GM18951 (cell line): ENCODE data around the gene AGPAT2.

ENCODE experiments used
- POLR2A ChIP-seq: IDR thresholded peaks from 4 replicates; pipeline ENCODE4 v1.6.1; 2011; ENCODE audit warnings: mild to moderate bottlenecking; ENCODE audit not compliant: insufficient read length, insufficient read depth; ENCODE audit errors: extremely low read depth
- in situ Hi-C: fragments of 300-500 bp; cut with MboI; formaldehyde crosslinking; loops from one replicate; pipeline ENCODE4 v1.12.0; 2022; ENCODE audit warnings: low sequenced_read_pairs, mixed read lengths, inconsistent platforms; ENCODE audit not compliant: unreplicated experiment

The AGPAT2 gene

GRCh38 chr9:136701668-136702053 is 14.4 kb upstream of the AGPAT2 start:
- TF ChIP-seq POLR2A: no peak
- in situ Hi-C loops: no loop called here

- in situ Hi-C loops: no loop called here
- TF ChIP-seq POLR2A: no peak
Measured at GRCh38 chr9:136700959-136701667, 13.9 kb upstream of the AGPAT2 start.

GRCh38 chr9:136700304-136700703 is 13.0 kb upstream of the AGPAT2 start:
- in situ Hi-C loops: no loop called here
- no peak for TF ChIP-seq POLR2A

DNA sequence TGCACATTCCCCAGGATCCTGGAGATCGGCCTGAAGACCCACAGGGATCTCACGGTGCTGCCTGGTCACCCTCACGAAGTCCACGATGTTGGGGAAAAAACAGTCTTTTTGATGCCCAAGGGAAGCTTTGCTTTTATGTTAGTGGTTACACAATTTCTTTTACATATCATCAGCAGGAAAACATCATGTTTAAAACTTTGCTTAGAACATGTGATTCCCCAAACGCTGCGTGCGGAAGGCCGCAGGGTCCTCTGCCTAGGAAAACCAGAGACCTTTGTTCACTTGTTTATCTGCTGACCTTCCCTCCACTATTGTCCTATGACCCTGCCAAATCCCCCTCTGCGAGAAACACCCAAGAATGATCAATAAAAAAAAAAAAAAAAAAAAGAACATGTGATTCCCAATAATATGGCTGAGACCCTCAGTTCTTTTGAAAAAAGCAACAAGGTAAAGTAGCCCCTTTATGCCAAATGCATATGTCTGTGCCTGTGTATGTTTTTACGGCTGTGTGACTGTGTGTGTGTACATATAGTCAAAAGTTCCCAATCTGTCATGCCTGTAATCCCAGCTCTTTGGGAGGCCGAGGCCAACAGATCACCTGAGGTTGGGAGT is 11.5 kb upstream of the AGPAT2 start:
- in situ Hi-C loops: no loop called here
- TF ChIP-seq POLR2A: no peak

- TF ChIP-seq POLR2A: no peak
- in situ Hi-C loops: no loop called here
Measured at GRCh38 chr9:136697821-136698526, 10.7 kb upstream of the AGPAT2 start.

DNA sequence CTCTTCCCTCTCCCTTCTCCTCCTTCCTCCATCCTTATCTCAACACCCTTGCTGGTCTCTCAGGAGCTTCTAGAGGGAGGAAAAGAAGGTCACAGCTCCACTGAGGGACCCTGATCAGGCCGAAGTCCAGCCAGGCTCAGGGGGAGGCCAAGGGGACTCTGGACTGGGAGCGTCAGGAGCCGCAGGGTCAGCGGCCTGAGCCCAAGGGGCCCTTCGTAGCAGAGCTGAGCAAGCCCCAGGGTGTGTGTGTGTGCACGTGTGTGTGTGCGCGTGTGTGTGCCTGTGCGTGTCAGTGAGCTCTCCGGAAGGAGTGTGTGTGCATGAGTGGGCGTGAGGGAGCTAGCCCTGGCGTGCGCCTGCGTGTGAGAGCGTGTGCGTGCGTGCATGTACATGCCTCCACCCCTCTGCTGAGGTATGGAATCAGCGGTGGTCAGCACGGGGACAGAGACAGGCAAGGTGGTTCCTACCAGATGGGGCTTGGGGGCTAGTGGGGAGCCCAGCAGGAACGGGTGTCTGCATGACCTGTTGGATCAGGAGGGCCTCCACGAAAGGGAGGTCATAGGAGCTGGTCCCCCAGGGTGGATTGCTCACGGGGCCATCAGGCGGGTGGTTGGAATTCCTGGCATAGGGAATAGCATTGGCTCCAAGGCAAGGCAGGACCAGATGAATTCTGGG is 10.0 kb upstream of the AGPAT2 start:
- in situ Hi-C loops: no loop called here
- TF ChIP-seq POLR2A: no peak

DNA sequence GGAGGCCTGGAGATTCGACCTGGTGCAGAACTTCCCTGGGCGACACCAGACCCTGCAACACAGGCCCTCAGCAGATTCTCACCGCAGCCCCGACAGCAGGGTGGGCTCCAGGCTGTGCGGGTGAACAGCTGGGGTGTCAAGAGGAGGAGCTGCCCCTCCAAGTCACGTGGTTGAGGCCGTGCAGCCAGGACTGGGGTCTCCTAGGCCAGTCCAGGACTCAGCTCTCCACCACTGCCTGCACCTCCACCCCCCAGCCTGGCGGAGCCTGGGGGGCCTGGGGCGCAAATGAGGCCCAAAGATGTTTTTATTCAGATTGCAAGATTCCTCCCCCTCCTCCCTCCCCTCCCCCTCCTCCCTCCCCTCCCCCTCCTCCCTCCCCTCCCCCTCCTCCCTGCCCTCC is 9.2 kb upstream of the AGPAT2 start:
- no peak for TF ChIP-seq POLR2A
- in situ Hi-C loops: no loop called here

DNA sequence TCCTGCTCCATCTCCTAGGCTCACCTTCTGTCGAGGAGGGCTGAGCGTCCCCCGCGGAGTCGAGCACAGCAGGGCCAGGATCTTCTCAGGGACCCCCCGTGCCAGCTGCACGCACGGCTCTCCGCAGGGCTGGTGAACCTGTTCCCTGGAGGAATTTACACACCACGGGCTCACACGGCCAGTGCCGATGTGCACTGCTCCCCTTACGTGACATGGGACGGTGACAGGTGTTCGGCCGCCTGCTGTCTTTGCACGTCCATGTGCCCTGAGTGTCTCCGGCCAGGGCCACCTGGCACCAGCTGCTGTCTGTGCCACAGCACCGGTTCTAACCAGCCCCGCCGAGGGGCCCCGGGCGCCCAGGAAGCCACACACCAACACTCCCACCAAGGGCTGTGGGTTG is 8.7 kb upstream of the AGPAT2 start:
- TF ChIP-seq POLR2A: no peak
- in situ Hi-C loops: no loop called here

DNA sequence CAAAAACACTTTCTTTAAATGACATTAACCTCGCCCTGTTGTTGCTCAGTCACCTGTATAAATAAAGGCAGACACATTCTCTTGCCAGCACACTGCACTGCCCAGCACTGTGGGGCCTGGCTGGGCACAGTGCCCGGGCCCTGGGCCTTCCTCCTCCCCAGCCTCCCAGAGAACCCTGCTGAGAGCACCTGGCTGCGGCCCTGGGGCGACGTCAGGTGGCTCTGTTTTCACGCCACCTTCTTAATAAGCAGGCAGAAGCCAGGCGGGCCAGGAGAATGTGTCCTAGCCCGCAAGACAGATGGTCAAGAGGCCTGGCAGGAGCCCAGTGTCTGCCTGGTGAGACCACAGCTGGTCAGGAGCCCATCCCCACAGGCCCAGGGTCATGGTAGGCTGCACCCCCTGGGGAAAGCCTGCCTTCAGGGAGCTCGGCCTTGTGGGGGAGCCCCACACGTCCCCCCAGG is 8.2 kb upstream of the AGPAT2 start:
- no peak for TF ChIP-seq POLR2A
- in situ Hi-C loops: no loop called here

- in situ Hi-C loops: no loop called here
- no peak for TF ChIP-seq POLR2A
Measured at GRCh38 chr9:136694872-136695247, 7.6 kb upstream of the AGPAT2 start.

DNA sequence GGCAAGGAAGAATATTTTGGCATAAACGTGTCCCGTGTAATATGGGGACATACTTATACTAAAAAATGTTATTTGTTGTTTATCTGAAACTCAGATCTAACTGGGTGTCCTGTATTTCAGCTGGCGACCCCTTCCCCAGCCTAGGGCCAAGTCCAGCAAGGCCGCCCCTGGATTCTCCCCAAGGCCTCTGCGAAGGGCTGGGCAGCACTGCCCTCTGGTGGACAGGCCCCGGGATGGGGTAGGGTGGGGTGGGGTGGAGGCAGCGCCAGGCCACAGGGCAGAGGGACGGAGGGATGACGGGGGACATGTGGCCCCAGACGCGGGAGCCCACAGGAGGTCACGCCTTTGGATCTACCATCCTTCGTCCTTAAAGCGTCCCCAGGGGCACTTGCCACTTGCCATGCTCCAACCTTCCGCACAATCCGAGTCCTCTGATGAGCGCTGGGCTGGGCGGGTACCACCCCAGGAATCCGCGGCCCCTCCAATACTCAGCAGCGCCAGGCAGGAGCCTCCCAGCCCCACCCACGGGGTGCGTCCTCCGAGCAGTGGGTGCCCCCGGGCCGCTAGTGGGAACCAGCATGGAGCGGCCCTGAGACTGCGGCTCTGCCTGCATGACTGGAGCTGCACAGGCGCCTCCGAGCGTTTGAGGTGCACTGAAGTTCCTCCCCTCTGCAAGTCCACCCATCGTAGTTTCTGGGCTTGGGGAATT is 7.1 kb upstream of the AGPAT2 start:
- no peak for TF ChIP-seq POLR2A
- in situ Hi-C loops: no loop called here

DNA sequence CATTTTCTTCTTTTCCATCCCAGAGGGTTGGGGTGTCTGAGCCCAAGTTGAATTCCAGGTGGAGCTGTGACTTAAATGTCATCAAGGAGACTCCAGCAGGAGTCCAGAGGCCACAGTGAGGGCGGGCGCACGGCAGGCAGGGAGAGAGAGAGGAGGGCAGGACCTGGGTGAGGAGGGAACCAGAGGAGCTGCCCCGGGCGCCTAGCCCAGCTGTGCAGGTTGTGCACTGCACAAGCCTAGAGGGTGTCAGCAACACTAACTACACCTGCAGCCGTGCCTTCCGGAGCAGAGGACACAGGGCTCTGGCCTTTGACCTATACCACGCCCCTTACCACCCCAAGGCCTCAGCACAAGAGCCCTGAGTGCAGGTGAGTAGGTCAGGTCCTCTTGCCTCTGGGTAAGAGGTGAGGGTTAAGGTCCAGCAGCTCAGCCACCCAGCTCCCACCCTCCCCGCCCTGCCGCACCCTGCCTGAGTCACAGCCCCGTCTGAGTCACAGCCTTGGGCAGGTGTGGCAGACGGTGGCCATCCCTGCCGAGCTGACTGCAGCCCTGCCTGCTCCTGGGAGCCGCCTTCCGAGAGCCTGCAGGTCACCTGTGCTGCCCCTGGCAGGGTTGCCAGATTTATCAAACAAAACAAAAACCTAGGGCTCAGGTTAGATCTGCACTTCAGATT is 6.4 kb upstream of the AGPAT2 start:
- TF ChIP-seq POLR2A: no peak
- in situ Hi-C loops: no loop called here
